ENCODE measurements around the gene USP17L13. TPM values are rescaled to one million over a fixed set of nuclear protein-coding genes. Genes with fewer than 3 reads are reported as not detected.
"Not testable (repeated sequence)": the region's sequence is repeated elsewhere in the genome, so short reads cannot be mapped to it uniquely, and the experiment has no call there.

USP17L13 gene
- total RNA-seq, 4 donors from 2014 or later: not detected

- H3K27me3 ChIP-seq; intact Hi-C loops (cut with DNase I; ENCODE audit: low total_unique reads); H3K4me1 ChIP-seq; H3K9me3 ChIP-seq; H3K27ac ChIP-seq; H3K36me3 ChIP-seq; H3K4me3 ChIP-seq; DNase-seq; in situ Hi-C loops (cut with MboI; ENCODE audit: low pct_ligation_motif_present in 1 of 4, low pct_unique_long_range_greater_than_20kb in 1 of 4, low sequenced_read_pairs in 3 of 4): not testable (repeated sequence)
- no CpG with 5 or more reads among the region's 15 CpGs for WGBS, 2 donors (ENCODE audit: low coverage in 1 of 2)
Observed at GRCh38 chr4:9257824-9258223, 33.1 kb downstream of the USP17L13 start, which contains the start of gene USP17L20. TSS of gene USP17L20 (plus strand) at chr4:9258124. CDS start at chr4:9258124, 0 bp downstream.

- H3K9me3 ChIP-seq; in situ Hi-C loops (cut with MboI; ENCODE audit: low pct_ligation_motif_present in 1 of 4, low pct_unique_long_range_greater_than_20kb in 1 of 4, low sequenced_read_pairs in 3 of 4); intact Hi-C loops (cut with DNase I; ENCODE audit: low total_unique reads); DNase-seq; H3K27ac ChIP-seq; H3K36me3 ChIP-seq; H3K27me3 ChIP-seq; H3K4me3 ChIP-seq; H3K4me1 ChIP-seq: not testable (repeated sequence)
- no CpG with 5 or more reads among the region's 13 CpGs for WGBS, 2 donors (ENCODE audit: low coverage in 1 of 2)
Observed at GRCh38 chr4:9262572-9262971, 37.9 kb downstream of the USP17L13 start, which contains the start of gene USP17L21. TSS of gene USP17L21 (plus strand) at chr4:9262872. CDS start at chr4:9262872, 0 bp downstream.

GRCh38 chr4:9267319-9267718, 42.6 kb downstream of the USP17L13 start, which contains the start of gene USP17L22:
TSS of gene USP17L22 (plus strand) at chr4:9267619. CDS start at chr4:9267619, 0 bp downstream.
- in situ Hi-C loops (cut with MboI; ENCODE audit: low pct_ligation_motif_present in 1 of 4, low pct_unique_long_range_greater_than_20kb in 1 of 4, low sequenced_read_pairs in 3 of 4); intact Hi-C loops (cut with DNase I; ENCODE audit: low total_unique reads): not testable (repeated sequence)
- no CpG with 5 or more reads among the region's 15 CpGs for WGBS, 2 donors (ENCODE audit: low coverage in 1 of 2)

GRCh38 chr4:9271719-9272118, 47.0 kb downstream of the USP17L13 start:
- H3K4me1 ChIP-seq; in situ Hi-C loops (cut with MboI; ENCODE audit: low pct_ligation_motif_present in 1 of 4, low pct_unique_long_range_greater_than_20kb in 1 of 4, low sequenced_read_pairs in 3 of 4); H3K4me3 ChIP-seq; intact Hi-C loops (cut with DNase I; ENCODE audit: low total_unique reads); H3K27me3 ChIP-seq; H3K9me3 ChIP-seq; H3K36me3 ChIP-seq; H3K27ac ChIP-seq: not testable (repeated sequence)
- peak; percentile 38 for DNase-seq
- 88 to 89% methylated on average over 8 of the region's 10 CpGs for WGBS, 2 donors (ENCODE audit: low coverage in 1 of 2)

More at GRCh38 chr4:9267319-9267718, 42.6 kb downstream of the USP17L13 start, which contains the start of gene USP17L22:
- DNase-seq, H3K9me3 ChIP-seq, H3K4me1 ChIP-seq, H3K27me3 ChIP-seq, H3K4me3 ChIP-seq, H3K27ac ChIP-seq, H3K36me3 ChIP-seq: not testable (repeated sequence)

Other genes starting within 250 kb of the USP17L13 start
- not detected for gene FAM90A26, start 54.5 kb upstream of the USP17L13 start, total RNA-seq
- not detected for gene USP17L10, start 14.2 kb upstream of the USP17L13 start, total RNA-seq
- not detected for gene USP17L11, start 9.5 kb upstream of the USP17L13 start, total RNA-seq
- gene USP17L12, start 4.7 kb upstream of the USP17L13 start, total RNA-seq: not detected
- gene USP17L15, start 9.5 kb downstream of the USP17L13 start, total RNA-seq: not detected
- gene USP17L17, start 19.0 kb downstream of the USP17L13 start, total RNA-seq: not detected
- not detected for gene USP17L18, start 23.7 kb downstream of the USP17L13 start, total RNA-seq
- not detected for gene USP17L19, start 28.5 kb downstream of the USP17L13 start, total RNA-seq
- not detected for gene USP17L20, start 33.2 kb downstream of the USP17L13 start, total RNA-seq
- gene USP17L21, start 38.0 kb downstream of the USP17L13 start, total RNA-seq: not detected
- not detected for gene USP17L22, start 42.7 kb downstream of the USP17L13 start, total RNA-seq
- gene USP17L24, start 100.3 kb downstream of the USP17L13 start, total RNA-seq: not detected
- gene USP17L25, start 105.0 kb downstream of the USP17L13 start, total RNA-seq: not detected
- not detected for gene USP17L26, start 109.8 kb downstream of the USP17L13 start, total RNA-seq
- not detected for gene USP17L5, start 114.5 kb downstream of the USP17L13 start, total RNA-seq
- gene USP17L27, start 119.3 kb downstream of the USP17L13 start, total RNA-seq: not detected
- gene USP17L28, start 124.0 kb downstream of the USP17L13 start, total RNA-seq: not detected
- not detected for gene USP17L29, start 128.7 kb downstream of the USP17L13 start, total RNA-seq
- not detected for gene USP17L30, start 138.2 kb downstream of the USP17L13 start, total RNA-seq
- gene DEFB131A, start 219.5 kb downstream of the USP17L13 start, total RNA-seq: not detected

Measured in transverse colon (tissue), 4 donors.